ENCODE results near the gene YIF1A. TPM values are rescaled to one million over a fixed set of nuclear protein-coding genes. Genes with fewer than 3 reads are reported as not detected.
A peak's percentile ranks its signal among the peaks of the same experiment; 100 is the strongest.

Gene YIF1A
- total RNA-seq, 1 experiment from 2014 or later = 64.3 TPM

- WGBS (ENCODE audit: extremely low coverage, insufficient read length, low lambda C conversion rate) = no CpG with 5 or more reads among the region's 64 CpGs
- H4K8ac ChIP-seq (replicated peaks; ENCODE audit: insufficient read length, low read depth, low read length) = no peak within 1 kb of the TSS
- peak within 1 kb of the TSS; percentile 95 for H3K4me2 ChIP-seq (ENCODE audit: insufficient read depth, insufficient read length, low read length)
- H3K14ac ChIP-seq (ENCODE audit: insufficient read depth, low read length) = peak within 1 kb of the TSS; percentile 100
- peak within 1 kb of the TSS; percentile 77 for H3K9ac ChIP-seq (ENCODE audit: extremely low read depth, insufficient read length, low read length)
- no peaks in the 10 kb centered on the region for H3K79me1 ChIP-seq (ENCODE audit: insufficient read depth, low read depth, low read length, poor library complexity, severe bottlenecking)
- no peak within 1 kb of the TSS for H3K56ac ChIP-seq (ENCODE audit: insufficient read length, low read depth, low read length)
- no peaks in the 10 kb centered on the region for H3K4me1 ChIP-seq (ENCODE audit: insufficient read depth, low read length)
- Mint-ChIP-seq H3K27ac (peak within 1 kb of the TSS; percentile 94 to 98 (median 97)), H3K4me3 (peak within 1 kb of the TSS; percentile 89 to 98), H3K27me3 (ENCODE audit: low read depth) (no peaks in the 10 kb centered on the region; the same call in 1 of the 2 replicates), H3K9me3 (no peaks in the 10 kb centered on the region), H3K4me1 (peaks cover 20 to 22% of the 10 kb centered on the region in 2 experiments), H3K36me3 (ENCODE audit: insufficient read depth in 1 of 3, low read depth in 3 of 3) (peaks cover 14 to 44% (median 37%) of the 10 kb centered on the region in 3 experiments)
- no peak within 1 kb of the TSS for H2BK120ac ChIP-seq (ENCODE audit: low read depth, low read length, poor library complexity, severe bottlenecking)
- H3K23me2 ChIP-seq (ENCODE audit: insufficient read length, low read depth, low read length, poor library complexity, severe bottlenecking) = peaks cover 10% of the 10 kb centered on the region
- H2AFZ ChIP-seq (ENCODE audit: low read length) = no peak within 1 kb of the TSS
- peak within 1 kb of the TSS; percentile 98 for H3K18ac ChIP-seq (ENCODE audit: insufficient read length, low read depth, low read length)
- no peak within 1 kb of the TSS for H2BK20ac ChIP-seq (ENCODE audit: low read depth, low read length, poor library complexity, severe bottlenecking)
- H3T11ph ChIP-seq (ENCODE audit: low read length) = no peak within 1 kb of the TSS
- no peak within 1 kb of the TSS for H2BK12ac ChIP-seq (ENCODE audit: insufficient read length, low read depth, low read length)
- no peak within 1 kb of the TSS for H4K91ac ChIP-seq (ENCODE audit: insufficient read length, low read depth, low read length)
- H3K79me2 ChIP-seq (ENCODE audit: insufficient read depth, low read length) = peaks cover 5% of the 10 kb centered on the region; the same call in 1 of the 2 replicates
- H2BK15ac ChIP-seq (ENCODE audit: low read depth, low read length) = no peak within 1 kb of the TSS
- H4K5ac ChIP-seq (ENCODE audit: insufficient read length, low read depth, low read length) = no peak within 1 kb of the TSS
- H4K20me1 ChIP-seq (ENCODE audit: control insufficient read depth, insufficient read depth, insufficient read length) = peaks cover 2% of the 10 kb centered on the region
- peak; percentile 100 for DNase-seq
- TF ChIP-seq CTCF (conservative IDR thresholded peaks at IDR 0.05) = no peak
- no peak within 1 kb of the TSS for H3K23ac ChIP-seq (ENCODE audit: insufficient read length, low read depth, low read length)
- H3K9me3 ChIP-seq (ENCODE audit: control insufficient read depth, low read depth, low read length) = no peaks in the 10 kb centered on the region
- no peak within 1 kb of the TSS for H2AK5ac ChIP-seq (ENCODE audit: insufficient read length, low read length)
- no peak within 1 kb of the TSS for H3K27ac ChIP-seq (ENCODE audit: insufficient read length, low read depth, low read length)
- no peaks in the 10 kb centered on the region for H3K27me3 ChIP-seq (ENCODE audit: insufficient read depth, low read length)
- H3K4ac ChIP-seq (ENCODE audit: low read depth, low read length) = no peak within 1 kb of the TSS
- H2BK5ac ChIP-seq (ENCODE audit: insufficient read length, low read length) = no peak within 1 kb of the TSS
These were observed 20.5 kb downstream of the YIF1A start, which contains the start of gene RAB1B for GRCh38 chr11:66268244-66268951. Gene RAB1B, plus strand, starts transcription at chr11:66268639. Its CDS starts 41 bp downstream, at chr11:66268680.

Measured in H9 (cell line).